ENCODE data around the gene PACRG.

The PACRG gene

GRCh38 chr6:163335056-163335455, 607.3 kb downstream of the PACRG start:
- no peak for DNase-seq (ENCODE audit: low spot score)

DNA sequence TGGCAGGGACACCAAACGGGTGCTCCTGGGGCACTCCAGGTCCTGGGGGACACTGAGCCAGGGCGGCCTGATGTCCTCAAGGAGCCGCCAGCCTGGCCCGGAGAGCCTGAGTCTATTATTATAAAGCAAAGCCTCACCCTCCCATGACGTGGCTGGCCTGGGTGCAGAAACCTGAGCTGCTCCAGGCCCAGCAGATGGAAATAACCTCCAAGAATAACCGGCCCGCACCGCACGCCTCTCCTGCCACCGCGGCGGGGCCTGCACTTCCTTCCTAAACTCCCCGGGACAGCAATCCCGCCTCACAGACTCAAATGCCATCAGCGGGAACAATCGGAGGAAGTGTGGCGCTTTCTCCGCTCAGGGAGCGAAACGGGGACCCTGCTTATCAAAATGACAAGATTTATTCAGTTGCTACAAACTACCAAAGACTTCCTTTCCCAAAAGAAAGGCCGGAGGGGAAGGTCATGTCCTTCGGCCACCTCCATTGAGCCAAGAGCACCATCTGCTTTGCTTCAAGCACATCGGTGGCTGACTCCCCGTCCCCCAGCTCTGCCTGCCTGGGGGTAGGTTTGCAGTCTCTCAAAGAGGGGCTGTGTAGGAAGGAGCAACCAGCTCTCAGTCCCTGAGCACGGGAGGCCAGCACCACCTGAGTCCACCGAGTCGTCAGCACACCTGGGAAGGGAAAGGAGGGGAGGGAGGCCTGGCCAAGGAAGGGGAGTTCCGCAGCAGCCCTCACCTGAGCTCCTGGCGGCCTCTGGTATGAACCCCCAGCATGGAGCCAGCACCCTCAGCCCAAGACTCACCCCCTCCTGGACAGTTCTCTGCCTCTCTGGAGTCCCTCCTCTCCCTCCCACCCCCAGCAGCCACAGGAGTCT, 608.1 kb downstream of the PACRG start:
- no peak for DNase-seq (ENCODE audit: low spot score)

GRCh38 chr6:163336961-163337360, 609.2 kb downstream of the PACRG start:
- DNase-seq (ENCODE audit: low spot score), result no peak

- DNase-seq (ENCODE audit: low spot score), result no peak
Observed at GRCh38 chr6:163337958-163338357, 610.2 kb downstream of the PACRG start.

- DNase-seq (ENCODE audit: low spot score), result peak; percentile 68
Observed at GRCh38 chr6:163338671-163339405, 611.1 kb downstream of the PACRG start.

DNA sequence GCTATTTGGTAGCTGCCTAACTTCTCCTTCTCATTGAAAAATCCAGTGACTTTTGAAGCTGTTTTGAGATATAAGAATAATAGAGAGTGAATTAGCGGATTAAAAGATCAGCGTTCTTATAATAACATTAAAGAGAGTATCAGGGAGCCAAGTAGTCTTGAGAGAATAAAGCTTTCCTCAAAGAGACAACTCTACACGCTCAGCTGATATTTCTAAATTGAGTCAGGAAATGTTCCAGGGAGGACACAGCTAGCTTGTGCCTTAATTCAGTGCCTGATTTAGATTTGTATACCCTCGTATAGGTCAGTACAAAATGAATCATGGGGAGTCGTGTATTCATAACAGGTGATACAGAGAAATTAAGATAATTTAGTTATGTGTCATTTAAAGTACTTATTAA, 611.7 kb downstream of the PACRG start:
- DNase-seq (ENCODE audit: low spot score), result no peak

DNA sequence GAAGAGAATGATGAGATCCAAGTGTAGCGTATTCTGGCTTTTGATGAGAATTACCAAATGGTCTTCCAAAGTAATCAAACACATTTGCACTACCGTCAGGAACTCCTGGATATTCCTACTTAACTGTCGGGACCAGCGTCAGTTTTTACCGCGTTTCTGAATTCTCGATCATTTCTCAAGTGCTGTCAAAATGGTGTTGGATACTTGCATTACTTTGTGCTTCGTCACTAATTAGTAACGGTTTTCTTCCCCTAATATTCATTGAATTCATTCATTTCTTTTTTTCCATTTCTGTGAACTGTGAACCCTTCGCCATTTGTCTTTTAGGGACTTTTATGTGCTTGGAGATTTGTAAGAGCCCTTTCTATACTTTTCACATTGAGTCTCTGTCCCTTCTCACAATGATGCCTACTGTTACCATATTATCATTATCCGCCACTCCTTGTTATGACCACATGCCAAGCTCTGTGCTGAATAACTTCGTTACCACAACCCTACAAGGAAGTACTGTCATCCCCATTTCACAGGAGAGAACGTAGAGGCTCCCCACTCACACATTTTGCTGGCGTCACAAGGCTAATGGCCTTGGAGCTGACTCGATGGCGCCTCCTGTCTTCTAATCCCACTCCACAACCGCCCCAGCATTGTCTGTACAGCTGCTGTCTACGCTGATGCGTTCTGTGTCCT, 612.6 kb downstream of the PACRG start:
- DNase-seq (ENCODE audit: low spot score), result no peak

DNA sequence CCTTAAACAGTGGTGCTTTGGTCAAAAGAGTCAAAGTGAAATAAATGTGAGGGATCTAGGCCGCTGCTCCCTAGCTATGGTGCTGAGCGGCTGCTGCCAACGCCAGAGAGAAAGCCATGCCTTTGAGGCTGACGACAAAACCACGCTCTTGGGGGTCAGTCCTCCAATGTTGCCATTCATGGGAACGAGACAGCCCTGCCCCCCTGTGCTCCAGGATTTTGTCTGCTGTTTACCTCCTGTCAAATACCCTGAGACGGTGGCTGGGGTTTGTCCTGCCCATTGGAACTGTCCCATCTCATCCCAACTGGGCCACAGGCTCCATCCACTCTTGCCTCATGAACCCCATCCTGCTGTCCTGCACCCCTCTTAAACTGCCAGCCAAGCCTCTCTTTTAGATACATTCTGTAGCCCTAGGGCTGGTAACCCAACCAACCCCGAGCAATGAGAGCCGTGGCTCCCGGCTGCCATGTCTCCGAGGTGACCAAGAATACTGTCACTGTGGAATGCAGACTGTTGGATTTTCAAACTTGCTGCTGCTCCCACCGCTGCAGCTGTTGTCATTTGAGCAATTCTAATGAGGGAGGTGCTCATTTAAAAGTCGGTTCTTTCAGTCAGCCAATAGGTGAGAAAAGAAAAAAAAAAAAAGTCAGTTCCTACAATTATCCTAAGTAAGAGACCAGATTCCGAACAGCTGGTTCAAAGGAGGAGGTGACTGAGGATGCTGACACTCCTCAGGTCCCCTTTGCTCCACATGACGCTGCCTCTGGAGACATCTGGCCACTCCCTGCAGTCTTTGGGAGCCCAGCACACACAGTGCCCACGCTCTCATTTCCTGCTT, 613.7 kb downstream of the PACRG start:
- DNase-seq (ENCODE audit: low spot score), result no peak

DNA sequence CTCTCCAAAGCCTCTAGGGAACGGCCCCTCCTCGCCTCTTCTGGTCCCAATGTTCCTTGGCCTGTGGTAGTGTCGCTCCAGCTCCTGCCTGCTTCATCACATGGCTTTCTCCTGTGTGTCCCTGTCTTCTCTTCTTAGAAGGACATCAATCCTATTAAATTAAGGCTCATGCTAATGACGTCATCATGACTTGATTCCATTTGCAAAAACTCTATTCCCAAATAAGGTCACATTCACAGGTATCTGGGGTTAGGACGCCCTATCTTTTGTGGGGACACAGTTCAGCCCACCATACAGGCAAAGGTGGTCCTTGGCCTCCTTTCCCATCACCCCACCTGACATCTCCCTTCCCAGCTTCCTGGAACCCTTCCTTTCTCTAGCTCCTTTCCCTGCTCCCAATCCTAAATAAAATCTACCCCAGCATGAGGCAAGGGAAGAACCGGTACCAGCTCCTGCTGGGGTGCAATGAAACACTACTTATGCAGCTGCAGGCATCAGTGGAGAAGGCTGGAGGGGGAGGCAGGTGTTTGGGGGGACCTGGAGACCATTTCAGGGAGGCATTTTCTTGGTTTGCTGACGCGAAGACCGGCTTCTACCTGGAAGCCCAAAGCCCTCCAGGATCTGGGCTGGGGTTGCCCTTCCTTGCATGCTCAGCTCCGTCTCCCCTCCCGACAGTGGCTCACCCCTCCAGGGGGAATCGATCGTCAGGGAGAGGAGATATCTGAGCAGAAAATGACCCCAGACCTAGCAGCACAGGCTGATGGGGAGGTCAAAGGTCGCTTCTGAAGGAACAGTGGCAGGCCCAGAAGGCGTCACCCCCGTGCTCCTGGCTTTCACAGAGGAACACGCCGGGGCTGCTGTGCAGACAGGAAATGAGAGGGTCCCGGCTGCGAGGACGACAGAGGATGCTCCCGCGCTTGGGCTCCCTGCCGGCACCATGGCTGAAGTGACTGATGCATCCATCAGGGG, 615.1 kb downstream of the PACRG start:
- no peak for DNase-seq (ENCODE audit: low spot score)

- no peak for DNase-seq (ENCODE audit: low spot score)
Observed at GRCh38 chr6:163343609-163344008, 615.8 kb downstream of the PACRG start.

- DNase-seq (ENCODE audit: low spot score), result no peak
Observed at GRCh38 chr6:163344411-163344810, 616.6 kb downstream of the PACRG start.

DNA sequence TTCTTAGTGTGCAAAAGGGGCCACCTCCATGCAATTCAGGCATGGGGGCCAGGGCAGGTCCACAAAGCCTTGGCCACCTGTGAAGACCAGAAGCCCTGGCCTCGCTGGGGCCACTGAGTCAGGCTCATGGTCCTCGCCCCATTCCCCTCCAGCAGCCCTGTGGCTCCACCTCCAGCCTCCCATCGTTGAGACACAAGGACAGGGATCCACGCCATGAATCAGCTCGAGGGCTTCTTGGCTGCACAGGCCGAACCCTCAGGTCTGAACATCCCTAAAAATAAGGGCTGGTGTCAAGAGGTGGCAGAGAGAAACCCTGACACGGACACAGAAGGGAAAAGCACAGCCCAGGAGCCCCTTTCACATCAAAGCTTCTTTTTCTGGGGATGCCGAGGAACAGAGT, 618.2 kb downstream of the PACRG start:
- DNase-seq (ENCODE audit: low spot score), result no peak

GRCh38 chr6:163346497-163346961, 618.8 kb downstream of the PACRG start:
- DNase-seq (ENCODE audit: low spot score), result no peak

- DNase-seq (ENCODE audit: low spot score), result no peak
Observed at GRCh38 chr6:163347021-163347446, 619.3 kb downstream of the PACRG start.

GRCh38 chr6:163348789-163349680, 621.3 kb downstream of the PACRG start:
- no peak for DNase-seq (ENCODE audit: low spot score)

DNA sequence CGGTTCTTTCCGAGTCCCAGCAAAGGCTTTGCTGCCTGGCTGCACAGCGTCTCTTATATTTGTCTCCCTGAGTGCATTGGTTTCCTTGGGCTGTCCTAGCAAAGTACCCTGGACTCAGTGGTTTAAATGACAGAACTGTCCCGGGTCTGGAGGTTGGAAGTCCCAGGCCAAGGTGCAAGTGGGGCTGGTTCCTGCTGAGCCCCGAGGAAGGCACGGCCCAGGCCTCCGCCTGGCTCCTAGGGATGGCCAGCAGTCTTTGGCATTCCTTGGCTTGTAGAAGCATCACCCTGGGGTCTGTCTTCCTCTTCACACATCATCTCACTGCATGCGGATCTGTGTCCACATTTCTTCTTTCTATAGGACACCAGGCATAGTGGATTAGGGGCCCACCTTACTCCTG, 621.9 kb downstream of the PACRG start:
- DNase-seq (ENCODE audit: low spot score), result no peak

GRCh38 chr6:163351013-163351412, 623.2 kb downstream of the PACRG start:
- no peak for DNase-seq (ENCODE audit: low spot score)

DNA sequence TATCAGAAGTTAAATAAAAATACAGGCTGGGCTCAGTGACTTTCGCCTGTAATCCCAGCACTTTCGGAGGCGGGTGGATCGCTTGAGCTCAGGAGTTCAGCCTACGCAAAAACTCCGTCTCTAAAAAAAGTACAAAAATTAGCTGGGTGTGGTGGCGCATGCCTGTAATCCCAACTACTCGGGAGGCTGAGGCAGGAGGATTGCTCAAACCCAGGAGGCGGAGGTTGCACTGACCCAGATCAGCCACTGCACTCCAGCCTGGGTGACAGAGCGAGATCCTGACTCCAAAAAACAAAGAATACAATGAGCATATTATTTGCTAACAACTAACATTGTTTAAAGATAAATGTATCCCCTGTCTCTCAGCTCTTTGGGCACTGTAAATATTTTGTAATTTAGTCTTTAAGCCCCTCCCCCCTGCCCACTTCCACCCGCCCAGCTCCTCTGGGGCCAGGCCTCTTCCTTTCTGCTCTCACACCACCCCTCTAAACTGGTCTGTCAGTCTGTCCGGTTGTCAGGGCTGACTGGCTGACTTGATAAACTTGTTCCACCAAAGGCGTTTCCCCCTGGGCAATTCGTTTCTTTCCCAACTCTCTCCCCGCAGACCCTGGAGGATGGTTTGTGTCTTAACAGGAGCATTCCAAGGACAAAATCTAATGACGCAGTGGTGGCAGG, 624.4 kb downstream of the PACRG start:
- DNase-seq (ENCODE audit: low spot score), result no peak

DNA sequence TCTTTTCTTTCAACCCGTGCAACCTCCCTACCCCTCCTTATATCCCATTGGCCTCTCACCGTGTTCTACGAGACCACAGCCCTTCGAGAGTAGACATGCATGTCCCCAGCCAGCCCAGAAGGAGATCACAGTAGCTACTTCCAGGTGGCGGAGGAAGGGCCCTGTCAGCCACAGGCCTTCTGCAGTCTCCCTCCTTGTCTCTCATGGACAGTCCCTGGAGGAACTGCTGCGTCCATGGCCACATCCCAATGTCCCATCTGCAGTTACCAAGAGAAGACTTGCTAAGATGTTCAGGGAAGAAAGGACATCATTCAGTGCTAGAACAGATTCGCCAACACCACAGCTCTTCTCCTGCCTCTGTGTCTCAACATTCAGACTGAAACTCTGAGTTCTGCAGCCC, 625.2 kb downstream of the PACRG start:
- DNase-seq (ENCODE audit: low spot score), result no peak
